ENCODE data around the gene CACNA1F. TPM values are rescaled to one million over a fixed set of nuclear protein-coding genes. Genes with fewer than 3 reads are reported as not detected.

CACNA1F gene
- total and polyA plus RNA-seq, 9 of the 15 experiments (the other 6 are each of a cell fraction or from before 2014, with no cell fraction given) = under 0.01 to 0.41 (median 0.03) TPM; not detected in 3

DNA sequence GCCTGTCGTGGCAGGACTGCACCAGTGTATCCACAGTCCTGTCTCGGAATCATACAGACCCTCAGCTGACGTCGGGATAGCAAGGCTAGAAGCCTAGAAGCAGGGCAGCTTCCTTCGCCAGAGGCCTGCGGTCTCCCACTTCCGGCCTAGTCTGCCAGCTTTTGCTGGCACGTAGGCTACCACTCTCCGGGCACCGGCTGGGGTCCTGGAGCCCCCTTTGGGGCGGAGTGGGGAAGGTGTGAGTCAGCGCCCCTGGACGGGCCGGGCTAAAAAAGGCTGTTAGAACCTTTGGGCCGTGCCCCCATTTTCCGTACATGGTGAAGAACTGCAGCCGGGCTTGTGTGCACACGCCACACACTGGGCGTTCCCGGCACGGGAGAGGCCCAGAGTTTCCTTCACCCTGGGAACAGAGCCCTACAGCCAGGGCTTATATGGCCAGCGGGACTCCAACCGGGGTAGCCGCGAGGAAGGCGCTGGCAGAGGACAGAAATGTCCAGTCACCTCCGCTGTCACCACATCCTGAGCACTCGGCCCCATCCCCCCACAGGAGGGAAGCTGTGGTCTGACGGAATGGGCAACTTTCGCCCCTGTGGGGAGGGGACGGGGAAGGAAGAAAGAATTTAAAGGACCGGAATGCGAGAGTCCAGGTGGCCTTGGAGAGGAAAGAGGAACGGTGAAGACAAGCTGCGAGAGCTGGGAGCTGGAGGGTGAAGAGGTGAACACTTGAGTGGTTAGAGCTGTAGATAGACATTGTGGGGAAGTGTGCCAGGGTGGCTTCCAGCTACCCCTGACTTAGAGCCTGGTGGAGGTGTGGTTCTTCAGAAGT is 66.0 kb downstream of the CACNA1F start (continued):
- TF ChIP-seq TGIF2 (CRISPR knock-in tag; IDR thresholded peaks at IDR 0.05) = no peak
- no peak for TF ChIP-seq HEY1 (CRISPR knock-in tag; IDR thresholded peaks at IDR 0.05; ENCODE audit: borderline replicate concordance)
- no peak for TF ChIP-seq SRSF7 (optimal IDR thresholded peaks at IDR 0.05; ENCODE audit: low read depth, low read length)
- no peak for TF ChIP-seq EHMT2 (IDR thresholded peaks at IDR 0.05)
- TF ChIP-seq COPS2 (conservative IDR thresholded peaks at IDR 0.05) = no peak
- TF ChIP-seq CAMTA2 (CRISPR knock-in tag; conservative IDR thresholded peaks at IDR 0.05) = no peak
- TF ChIP-seq, protein P1, sequence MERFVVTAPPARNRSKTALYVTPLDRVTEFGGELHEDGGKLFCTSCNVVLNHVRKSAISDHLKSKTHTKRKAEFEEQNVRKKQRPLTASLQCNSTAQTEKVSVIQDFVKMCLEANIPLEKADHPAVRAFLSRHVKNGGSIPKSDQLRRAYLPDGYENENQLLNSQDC (CRISPR knock-in tag; IDR thresholded peaks at IDR 0.05) = no peak
- peak in 1 of 2 experiments; percentile 84; a peak in 1 of 4 replicates for TF ChIP-seq KDM4B (IDR thresholded peaks at IDR 0.05; ENCODE audit: borderline replicate concordance in 2 of 2, low read depth in 1 of 2)
- TF ChIP-seq, protein P2, sequence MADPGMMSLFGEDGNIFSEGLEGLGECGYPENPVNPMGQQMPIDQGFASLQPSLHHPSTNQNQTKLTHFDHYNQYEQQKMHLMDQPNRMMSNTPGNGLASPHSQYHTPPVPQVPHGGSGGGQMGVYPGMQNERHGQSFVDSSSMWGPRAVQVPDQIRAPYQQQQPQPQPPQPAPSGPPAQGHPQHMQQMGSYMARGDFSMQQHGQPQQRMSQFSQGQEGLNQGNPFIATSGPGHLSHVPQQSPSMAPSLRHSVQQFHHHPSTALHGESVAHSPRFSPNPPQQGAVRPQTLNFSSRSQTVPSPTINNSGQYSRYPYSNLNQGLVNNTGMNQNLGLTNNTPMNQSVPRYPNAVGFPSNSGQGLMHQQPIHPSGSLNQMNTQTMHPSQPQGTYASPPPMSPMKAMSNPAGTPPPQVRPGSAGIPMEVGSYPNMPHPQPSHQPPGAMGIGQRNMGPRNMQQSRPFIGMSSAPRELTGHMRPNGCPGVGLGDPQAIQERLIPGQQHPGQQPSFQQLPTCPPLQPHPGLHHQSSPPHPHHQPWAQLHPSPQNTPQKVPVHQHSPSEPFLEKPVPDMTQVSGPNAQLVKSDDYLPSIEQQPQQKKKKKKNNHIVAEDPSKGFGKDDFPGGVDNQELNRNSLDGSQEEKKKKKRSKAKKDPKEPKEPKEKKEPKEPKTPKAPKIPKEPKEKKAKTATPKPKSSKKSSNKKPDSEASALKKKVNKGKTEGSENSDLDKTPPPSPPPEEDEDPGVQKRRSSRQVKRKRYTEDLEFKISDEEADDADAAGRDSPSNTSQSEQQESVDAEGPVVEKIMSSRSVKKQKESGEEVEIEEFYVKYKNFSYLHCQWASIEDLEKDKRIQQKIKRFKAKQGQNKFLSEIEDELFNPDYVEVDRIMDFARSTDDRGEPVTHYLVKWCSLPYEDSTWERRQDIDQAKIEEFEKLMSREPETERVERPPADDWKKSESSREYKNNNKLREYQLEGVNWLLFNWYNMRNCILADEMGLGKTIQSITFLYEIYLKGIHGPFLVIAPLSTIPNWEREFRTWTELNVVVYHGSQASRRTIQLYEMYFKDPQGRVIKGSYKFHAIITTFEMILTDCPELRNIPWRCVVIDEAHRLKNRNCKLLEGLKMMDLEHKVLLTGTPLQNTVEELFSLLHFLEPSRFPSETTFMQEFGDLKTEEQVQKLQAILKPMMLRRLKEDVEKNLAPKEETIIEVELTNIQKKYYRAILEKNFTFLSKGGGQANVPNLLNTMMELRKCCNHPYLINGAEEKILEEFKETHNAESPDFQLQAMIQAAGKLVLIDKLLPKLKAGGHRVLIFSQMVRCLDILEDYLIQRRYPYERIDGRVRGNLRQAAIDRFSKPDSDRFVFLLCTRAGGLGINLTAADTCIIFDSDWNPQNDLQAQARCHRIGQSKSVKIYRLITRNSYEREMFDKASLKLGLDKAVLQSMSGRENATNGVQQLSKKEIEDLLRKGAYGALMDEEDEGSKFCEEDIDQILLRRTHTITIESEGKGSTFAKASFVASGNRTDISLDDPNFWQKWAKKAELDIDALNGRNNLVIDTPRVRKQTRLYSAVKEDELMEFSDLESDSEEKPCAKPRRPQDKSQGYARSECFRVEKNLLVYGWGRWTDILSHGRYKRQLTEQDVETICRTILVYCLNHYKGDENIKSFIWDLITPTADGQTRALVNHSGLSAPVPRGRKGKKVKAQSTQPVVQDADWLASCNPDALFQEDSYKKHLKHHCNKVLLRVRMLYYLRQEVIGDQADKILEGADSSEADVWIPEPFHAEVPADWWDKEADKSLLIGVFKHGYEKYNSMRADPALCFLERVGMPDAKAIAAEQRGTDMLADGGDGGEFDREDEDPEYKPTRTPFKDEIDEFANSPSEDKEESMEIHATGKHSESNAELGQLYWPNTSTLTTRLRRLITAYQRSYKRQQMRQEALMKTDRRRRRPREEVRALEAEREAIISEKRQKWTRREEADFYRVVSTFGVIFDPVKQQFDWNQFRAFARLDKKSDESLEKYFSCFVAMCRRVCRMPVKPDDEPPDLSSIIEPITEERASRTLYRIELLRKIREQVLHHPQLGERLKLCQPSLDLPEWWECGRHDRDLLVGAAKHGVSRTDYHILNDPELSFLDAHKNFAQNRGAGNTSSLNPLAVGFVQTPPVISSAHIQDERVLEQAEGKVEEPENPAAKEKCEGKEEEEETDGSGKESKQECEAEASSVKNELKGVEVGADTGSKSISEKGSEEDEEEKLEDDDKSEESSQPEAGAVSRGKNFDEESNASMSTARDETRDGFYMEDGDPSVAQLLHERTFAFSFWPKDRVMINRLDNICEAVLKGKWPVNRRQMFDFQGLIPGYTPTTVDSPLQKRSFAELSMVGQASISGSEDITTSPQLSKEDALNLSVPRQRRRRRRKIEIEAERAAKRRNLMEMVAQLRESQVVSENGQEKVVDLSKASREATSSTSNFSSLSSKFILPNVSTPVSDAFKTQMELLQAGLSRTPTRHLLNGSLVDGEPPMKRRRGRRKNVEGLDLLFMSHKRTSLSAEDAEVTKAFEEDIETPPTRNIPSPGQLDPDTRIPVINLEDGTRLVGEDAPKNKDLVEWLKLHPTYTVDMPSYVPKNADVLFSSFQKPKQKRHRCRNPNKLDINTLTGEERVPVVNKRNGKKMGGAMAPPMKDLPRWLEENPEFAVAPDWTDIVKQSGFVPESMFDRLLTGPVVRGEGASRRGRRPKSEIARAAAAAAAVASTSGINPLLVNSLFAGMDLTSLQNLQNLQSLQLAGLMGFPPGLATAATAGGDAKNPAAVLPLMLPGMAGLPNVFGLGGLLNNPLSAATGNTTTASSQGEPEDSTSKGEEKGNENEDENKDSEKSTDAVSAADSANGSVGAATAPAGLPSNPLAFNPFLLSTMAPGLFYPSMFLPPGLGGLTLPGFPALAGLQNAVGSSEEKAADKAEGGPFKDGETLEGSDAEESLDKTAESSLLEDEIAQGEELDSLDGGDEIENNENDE (IDR thresholded peaks at IDR 0.05; ENCODE audit: low read depth, low read length) = no peak
- no peak for TF ChIP-seq ZNF274 (IDR thresholded peaks at IDR 0.05; ENCODE audit: borderline replicate concordance, low read depth, low read length)
- TF ChIP-seq RHOXF2B (CRISPR knock-in tag; conservative IDR thresholded peaks at IDR 0.05) = no peak
- TF ChIP-seq, protein P3, sequence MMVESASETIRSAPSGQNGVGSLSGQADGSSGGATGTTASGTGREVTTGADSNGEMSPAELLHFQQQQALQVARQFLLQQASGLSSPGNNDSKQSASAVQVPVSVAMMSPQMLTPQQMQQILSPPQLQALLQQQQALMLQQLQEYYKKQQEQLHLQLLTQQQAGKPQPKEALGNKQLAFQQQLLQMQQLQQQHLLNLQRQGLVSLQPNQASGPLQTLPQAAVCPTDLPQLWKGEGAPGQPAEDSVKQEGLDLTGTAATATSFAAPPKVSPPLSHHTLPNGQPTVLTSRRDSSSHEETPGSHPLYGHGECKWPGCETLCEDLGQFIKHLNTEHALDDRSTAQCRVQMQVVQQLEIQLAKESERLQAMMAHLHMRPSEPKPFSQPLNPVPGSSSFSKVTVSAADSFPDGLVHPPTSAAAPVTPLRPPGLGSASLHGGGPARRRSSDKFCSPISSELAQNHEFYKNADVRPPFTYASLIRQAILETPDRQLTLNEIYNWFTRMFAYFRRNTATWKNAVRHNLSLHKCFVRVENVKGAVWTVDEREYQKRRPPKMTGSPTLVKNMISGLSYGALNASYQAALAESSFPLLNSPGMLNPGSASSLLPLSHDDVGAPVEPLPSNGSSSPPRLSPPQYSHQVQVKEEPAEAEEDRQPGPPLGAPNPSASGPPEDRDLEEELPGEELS (CRISPR knock-in tag; IDR thresholded peaks at IDR 0.05; ENCODE audit: borderline replicate concordance) = no peak
- no peak; the same call in 1 of the 2 replicates for TF ChIP-seq HDAC8 (tag; IDR thresholded peaks at IDR 0.05)
- TF ChIP-seq CBX3 (IDR thresholded peaks at IDR 0.05; ENCODE audit: borderline replicate concordance in 1 of 2, low read length in 2 of 2) = no peak; a peak in 1 of 3 replicates
